ENCODE data around the gene SUMF2. TPM values are rescaled to one million over a fixed set of nuclear protein-coding genes. Genes with fewer than 3 reads are reported as not detected.

Gene SUMF2
- polyA plus RNA-seq, 2 of the 4 experiments (the other 2 are of a cell fraction), result 85.2 to 106 TPM

- Histone ChIP-seq H3K9me3 (no peaks in the 10 kb centered on the region; the same call in 2 of the 3 replicates), H3K27ac (no peak overlapping the region), H3K4me1 (no peaks in the 10 kb centered on the region), H3K4me3 (no peak overlapping the region), H3K4me2 (no peak overlapping the region)
- POLR2A ChIA-PET, result no interaction called here
- FAIRE-seq, result no peak
- CTCF ChIA-PET, result no interaction called here
- TF ChIP-seq HES2 (IDR thresholded peaks at IDR 0.05) (no peak), EP300 (IDR thresholded peaks at IDR 0.05) (no peak), E2F6 (IDR thresholded peaks at IDR 0.05; ENCODE audit: borderline replicate concordance, low read depth) (no peak), CBX2 (IDR thresholded peaks at IDR 0.05; ENCODE audit: borderline replicate concordance, low read depth) (no peak), CEBPB (IDR thresholded peaks at IDR 0.05) (no peak), GATA3 (IDR thresholded peaks at IDR 0.05; ENCODE audit: borderline replicate concordance) (no peak), MAX (IDR thresholded peaks at IDR 0.05) (no peak), BHLHE40 (IDR thresholded peaks at IDR 0.05; ENCODE audit: low read depth, low read length) (no peak), CTCF (IDR thresholded peaks at IDR 0.05) (no peak), ELK1 (IDR thresholded peaks at IDR 0.05; ENCODE audit: low read depth, low read length) (no peak), HOXB13 (CRISPR knock-in tag; IDR thresholded peaks at IDR 0.05; ENCODE audit: low read depth) (no peak)
- 61% methylated on average over 6 of the region's 6 CpGs for WGBS (ENCODE audit: missing lambda C conversion rate)
- no peak for ATAC-seq
- DNase-seq (ENCODE audit: low read depth in 1 of 2, low spot score in 1 of 2), result no peak
These were observed 57.4 kb downstream of the SUMF2 start for GRCh38 chr7:56121440-56121839.

GRCh38 chr7:56124981-56125380 lies 60.9 kb downstream of the SUMF2 start:
- no peak for FAIRE-seq
- Histone ChIP-seq H3K4me1 (no peaks in the 10 kb centered on the region), H3K4me3 (no peak overlapping the region), H3K9me3 (no peaks in the 10 kb centered on the region), H3K27ac (no peak overlapping the region), H3K4me2 (no peak overlapping the region)
- CTCF ChIA-PET, result interaction anchor here (1.2 kb wide), 1 partner anchor 9 kb away, joined by 3 read pairs; the partner anchor contains the start of gene NUPR2
- 56% methylated on average over 3 of the region's 6 CpGs for WGBS (ENCODE audit: missing lambda C conversion rate)
- no peak for ATAC-seq
- TF ChIP-seq JUN (IDR thresholded peaks at IDR 0.05) (no peak), HOXB5 (CRISPR knock-in tag; IDR thresholded peaks at IDR 0.05) (no peak), RCOR1 (IDR thresholded peaks at IDR 0.05; ENCODE audit: low read depth, low read length) (no peak), HDAC2 (IDR thresholded peaks at IDR 0.05) (no peak), MAX (IDR thresholded peaks at IDR 0.05) (no peak), E2F6 (IDR thresholded peaks at IDR 0.05; ENCODE audit: borderline replicate concordance, low read depth) (no peak), BCL3 (IDR thresholded peaks at IDR 0.05) (no peak), MYC (IDR thresholded peaks at IDR 0.05; ENCODE audit: borderline replicate concordance, low read length) (no peak), HOXB13 (CRISPR knock-in tag; IDR thresholded peaks at IDR 0.05; ENCODE audit: low read depth) (no peak), FOSL2 (IDR thresholded peaks at IDR 0.05) (no peak), FOSL2 (CRISPR knock-in tag; IDR thresholded peaks at IDR 0.05) (no peak), JUNB (IDR thresholded peaks at IDR 0.05) (no peak), CEBPB (IDR thresholded peaks at IDR 0.05) (no peak), HES2 (IDR thresholded peaks at IDR 0.05) (no peak), RNF2 (IDR thresholded peaks at IDR 0.05; ENCODE audit: borderline replicate concordance, low read depth) (no peak), CBX2 (IDR thresholded peaks at IDR 0.05; ENCODE audit: borderline replicate concordance, low read depth) (no peak), HEYL (CRISPR knock-in tag; IDR thresholded peaks at IDR 0.05) (no peak), ELK1 (IDR thresholded peaks at IDR 0.05; ENCODE audit: low read depth, low read length) (no peak)
- POLR2A ChIA-PET, result no interaction called here
- DNase-seq (ENCODE audit: low read depth in 1 of 2, low spot score in 1 of 2), result no peak

Data from A549 (cell line).